Duodenal mucosa (tissue), 2 donors: ENCODE data around the gene GUCA2B.

Experiments
- H3K27ac ChIP-seq: one replicate; pipeline ENCODE4 v1.7.0; 2013; ENCODE audit warnings: low read depth, low read length
- H3K27me3 ChIP-seq, 2 donors: one replicate each; pipeline ENCODE4 v1.7.0; 2013; ENCODE audit warnings: low read length in 2 of 2, control low read depth in 1 of 2; ENCODE audit not compliant: insufficient read depth in 2 of 2, control insufficient read depth in 1 of 2
- H3K36me3 ChIP-seq, 2 donors: one replicate each; pipeline ENCODE4 v1.7.0; 2013; ENCODE audit warnings: low read length in 2 of 2, control low read depth in 1 of 2; ENCODE audit not compliant: insufficient read depth in 2 of 2, control insufficient read depth in 1 of 2
- H3K4me1 ChIP-seq, 2 donors: one replicate each; pipeline ENCODE4 v1.7.0; 2013; ENCODE audit warnings: low read length in 2 of 2, control low read depth in 1 of 2; ENCODE audit not compliant: insufficient read depth in 2 of 2, control insufficient read depth in 1 of 2
- H3K4me3 ChIP-seq, 2 donors: one replicate each; pipeline ENCODE4 v1.7.0; 2013; ENCODE audit warnings: low read length in 2 of 2, low read depth in 1 of 2
- H3K9ac ChIP-seq, 2 donors: one replicate each; pipeline ENCODE4 v1.7.0; 2013; ENCODE audit warnings: low read length in 2 of 2, low read depth in 1 of 2
- H3K9me3 ChIP-seq, 2 donors: one replicate each; pipeline ENCODE4 v1.7.0; 2013; ENCODE audit warnings: low read length in 2 of 2, control low read depth in 1 of 2; ENCODE audit not compliant: control insufficient read depth in 1 of 2

GUCA2B gene

DNA sequence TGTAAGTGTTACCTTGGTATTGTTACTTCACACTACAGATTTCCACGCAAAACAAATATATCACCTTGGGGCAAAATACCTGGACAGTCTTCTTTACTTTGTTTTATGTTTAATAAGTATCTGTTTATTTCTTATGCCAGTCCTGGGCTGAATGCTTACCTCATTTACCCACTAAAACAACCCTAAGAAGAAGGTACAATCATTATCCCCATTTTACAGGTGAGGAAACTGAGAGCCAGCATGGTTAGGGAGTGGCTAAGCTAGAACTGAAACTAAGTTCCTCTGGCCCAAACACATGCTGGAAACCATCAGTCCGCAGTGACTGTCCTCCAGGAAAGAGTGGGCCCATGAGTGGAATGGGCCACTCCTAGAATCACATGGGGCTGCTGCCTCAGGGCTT lies 13.0 kb upstream of the GUCA2B start:
- Histone ChIP-seq H3K27me3 (peaks cover 34% of the 10 kb centered on the region in 2 donors), H3K4me1 (no peaks in the 10 kb centered on the region), H3K36me3 (no peaks in the 10 kb centered on the region), H3K9ac (no peak overlapping the region), H3K4me3 (no peak overlapping the region), H3K9me3 (no peaks in the 10 kb centered on the region), H3K27ac (no peak overlapping the region)

DNA sequence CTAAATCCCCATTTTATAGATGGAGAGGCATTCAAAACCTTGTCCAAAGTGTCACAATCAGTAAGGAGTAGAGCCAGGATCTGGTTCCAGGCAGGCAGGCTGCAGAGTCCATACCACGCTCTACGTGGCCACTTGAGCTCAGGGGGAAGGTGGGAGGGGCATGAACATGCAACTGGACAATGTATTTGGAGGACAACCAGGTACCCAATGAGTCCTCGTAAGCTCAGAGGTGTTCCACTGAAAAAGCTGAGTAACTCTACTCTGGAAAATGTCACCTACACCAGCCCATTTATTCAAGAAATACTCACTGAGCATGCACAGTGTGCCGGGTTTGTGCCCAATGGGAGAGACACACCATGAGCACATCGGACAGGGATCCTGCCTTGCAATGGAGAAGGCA lies 11.2 kb upstream of the GUCA2B start:
- Histone ChIP-seq H3K9ac (no peak overlapping the region), H3K4me1 (no peaks in the 10 kb centered on the region), H3K4me3 (no peak overlapping the region), H3K9me3 (no peaks in the 10 kb centered on the region), H3K27ac (no peak overlapping the region), H3K27me3 (peaks cover 37 to 41% of the 10 kb centered on the region in 2 donors), H3K36me3 (no peaks in the 10 kb centered on the region)

- H3K9ac ChIP-seq = no peak overlapping the region
- H3K27ac ChIP-seq = no peak overlapping the region
- peaks cover 37 to 41% of the 10 kb centered on the region in 2 donors for H3K27me3 ChIP-seq
- no peaks in the 10 kb centered on the region for H3K9me3 ChIP-seq
- no peak overlapping the region for H3K4me3 ChIP-seq
- no peaks in the 10 kb centered on the region for H3K36me3 ChIP-seq
- no peaks in the 10 kb centered on the region for H3K4me1 ChIP-seq
Measured at GRCh38 chr1:42142894-42143675, 10.1 kb upstream of the GUCA2B start.

DNA sequence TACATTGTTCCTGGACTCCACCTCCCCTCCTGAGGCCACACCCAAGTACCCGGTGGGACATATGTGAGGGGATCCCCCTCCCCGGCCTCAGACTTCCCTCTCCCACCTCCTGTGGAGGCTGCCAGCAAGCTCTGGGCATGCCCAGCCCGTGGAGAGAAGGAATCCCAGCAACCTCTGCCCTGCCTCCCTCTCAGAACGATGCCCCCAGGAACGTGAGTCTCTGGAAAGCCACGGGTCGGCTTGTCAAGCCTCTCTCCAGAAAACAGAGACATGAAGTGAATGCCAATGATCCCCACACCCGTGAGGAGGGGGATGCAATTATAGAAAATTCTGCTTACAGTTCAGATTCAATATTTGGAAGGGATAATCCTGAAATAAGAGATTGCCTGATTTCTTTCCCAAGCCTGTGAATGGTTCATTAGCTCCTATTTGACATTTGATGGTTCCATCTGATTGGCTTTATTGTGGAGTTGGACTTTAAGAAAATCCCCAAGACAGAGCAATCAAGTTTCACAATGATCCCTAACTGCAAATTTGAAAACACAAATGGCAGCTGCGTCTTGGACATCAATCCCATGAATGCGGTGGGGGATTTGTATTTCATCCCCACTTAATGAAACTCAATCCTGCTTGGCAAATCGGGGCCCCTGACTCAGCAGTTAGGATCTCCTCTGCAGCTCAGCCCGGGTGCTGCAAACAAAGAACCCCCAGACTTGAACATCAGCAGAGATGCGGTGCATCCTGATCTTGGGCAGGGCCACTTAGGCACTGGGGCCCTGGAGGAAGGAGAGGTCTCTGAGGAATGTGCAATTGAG lies 9.1 kb upstream of the GUCA2B start:
- no peaks in the 10 kb centered on the region for H3K9me3 ChIP-seq
- H3K27me3 ChIP-seq = peaks cover 37 to 41% of the 10 kb centered on the region in 2 donors
- no peak overlapping the region for H3K9ac ChIP-seq
- no peaks in the 10 kb centered on the region for H3K36me3 ChIP-seq
- H3K27ac ChIP-seq = no peak overlapping the region
- H3K4me3 ChIP-seq = no peak overlapping the region
- no peaks in the 10 kb centered on the region for H3K4me1 ChIP-seq

- Histone ChIP-seq H3K9ac (no peak overlapping the region), H3K9me3 (no peaks in the 10 kb centered on the region), H3K4me1 (no peaks in the 10 kb centered on the region), H3K4me3 (no peak overlapping the region), H3K27ac (no peak overlapping the region), H3K27me3 (peaks cover 37 to 41% of the 10 kb centered on the region in 2 donors), H3K36me3 (no peaks in the 10 kb centered on the region)
Measured at GRCh38 chr1:42144711-42145388, 8.4 kb upstream of the GUCA2B start.

DNA sequence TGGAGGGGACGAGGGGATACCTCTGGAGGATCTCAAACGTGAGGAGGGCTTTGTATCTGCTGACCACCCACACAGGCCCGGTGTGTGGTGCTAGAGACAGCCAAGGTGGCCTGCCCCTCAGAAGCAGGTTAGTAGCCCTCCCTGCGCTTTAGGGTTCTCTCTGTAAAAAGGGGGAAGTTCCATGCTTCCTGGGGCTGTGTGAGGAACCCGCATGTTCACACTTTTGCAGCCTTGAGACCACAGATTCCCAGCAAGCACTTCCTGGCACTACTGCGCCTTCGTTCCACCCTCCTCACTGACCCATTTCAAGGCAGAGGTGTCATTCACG lies 7.9 kb upstream of the GUCA2B start:
- Histone ChIP-seq H3K4me1 (peaks cover 0 to 3% of the 10 kb centered on the region in 2 donors), H3K36me3 (no peaks in the 10 kb centered on the region), H3K9ac (no peak overlapping the region), H3K9me3 (no peaks in the 10 kb centered on the region), H3K27ac (no peak overlapping the region), H3K4me3 (no peak overlapping the region), H3K27me3 (peaks cover 37 to 41% of the 10 kb centered on the region in 2 donors)

DNA sequence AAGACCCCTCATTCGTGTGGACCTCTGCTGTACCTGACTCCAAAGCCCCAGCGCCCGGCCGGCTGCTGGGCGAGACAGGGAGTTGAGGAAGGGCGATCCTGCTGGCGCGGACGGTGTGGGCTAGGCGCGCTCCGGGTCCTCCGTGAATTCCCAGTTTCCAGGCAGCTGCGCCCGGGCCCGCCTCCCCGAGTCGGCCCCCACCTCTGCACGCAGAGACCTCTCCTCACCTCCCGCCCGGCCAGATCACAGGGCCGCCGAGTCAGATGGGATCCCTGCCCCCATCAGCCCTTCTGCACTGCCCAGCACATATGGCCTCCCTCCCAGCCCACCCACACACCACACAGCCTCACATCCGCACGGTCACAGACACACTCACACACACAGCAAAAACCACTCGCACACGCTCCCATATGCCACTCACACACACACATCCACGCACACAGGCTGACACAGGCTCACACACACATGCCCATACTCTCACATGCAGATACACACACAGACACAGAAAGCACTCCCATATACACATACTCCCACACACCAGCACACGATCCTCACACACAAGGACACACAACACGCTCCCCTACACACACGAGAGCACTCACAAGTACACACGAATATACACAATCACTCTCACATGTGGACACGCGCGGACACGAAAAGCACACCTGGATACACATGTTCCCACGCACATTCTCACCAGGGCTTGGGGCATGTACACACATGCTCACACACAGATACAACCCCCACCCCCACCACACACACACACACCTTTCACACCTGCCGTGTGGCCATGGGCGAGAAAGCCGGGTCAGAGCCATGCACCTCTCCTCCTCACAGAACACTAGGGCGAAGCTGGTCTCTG lies 7.2 kb upstream of the GUCA2B start:
- Histone ChIP-seq H3K4me1 (peaks cover 0 to 3% of the 10 kb centered on the region in 2 donors), H3K36me3 (no peaks in the 10 kb centered on the region), H3K4me3 (no peak overlapping the region), H3K9me3 (no peaks in the 10 kb centered on the region), H3K9ac (no peak overlapping the region), H3K27me3 (peaks cover 37 to 41% of the 10 kb centered on the region in 2 donors), H3K27ac (no peak overlapping the region)

- no peak overlapping the region for H3K27ac ChIP-seq
- no peaks in the 10 kb centered on the region for H3K36me3 ChIP-seq
- H3K9me3 ChIP-seq = no peaks in the 10 kb centered on the region
- H3K9ac ChIP-seq = no peak overlapping the region
- peaks cover 0 to 6% of the 10 kb centered on the region in 2 donors for H3K4me1 ChIP-seq
- H3K4me3 ChIP-seq = no peak overlapping the region
- H3K27me3 ChIP-seq = peaks cover 36 to 41% of the 10 kb centered on the region in 2 donors
Measured at GRCh38 chr1:42146626-42147320, 6.4 kb upstream of the GUCA2B start.

DNA sequence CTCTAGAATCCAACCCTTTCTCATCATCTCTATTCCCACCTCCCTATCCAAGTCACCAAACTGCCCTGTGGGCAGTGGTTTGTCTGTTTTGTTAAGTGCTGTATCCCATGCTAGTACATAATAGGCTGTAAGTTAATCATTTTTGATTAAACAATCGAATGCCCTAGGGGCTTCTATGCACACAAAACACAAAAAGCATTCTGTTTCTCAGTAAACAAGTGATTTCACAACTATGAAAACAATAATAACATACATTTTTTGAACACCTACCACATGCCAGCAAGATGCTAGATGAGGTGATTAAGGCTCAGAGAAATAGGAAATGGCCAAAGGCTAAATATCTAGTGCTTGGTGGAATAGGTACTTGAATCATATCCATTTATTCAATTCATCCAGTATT lies 5.0 kb upstream of the GUCA2B start:
- no peaks in the 10 kb centered on the region for H3K36me3 ChIP-seq
- H3K4me1 ChIP-seq = peaks cover 13 to 19% of the 10 kb centered on the region in 2 donors
- H3K4me3 ChIP-seq = no peak overlapping the region
- H3K27ac ChIP-seq = no peak overlapping the region
- H3K9ac ChIP-seq = no peak overlapping the region
- H3K9me3 ChIP-seq = no peaks in the 10 kb centered on the region
- peaks cover 23 to 27% of the 10 kb centered on the region in 2 donors for H3K27me3 ChIP-seq
